KBM-7 (cell line): Measurements from ENCODE around the gene DPP4.
"Not testable (repeated sequence)": the region's sequence is repeated elsewhere in the genome, so short reads cannot be mapped to it uniquely, and the experiment has no call there.

ENCODE experiments used
- DNase-seq: peaks from one replicate; pipeline ENCODE4 v3.0.0-alpha.2; 2015
- in situ Hi-C: fragments of 300-500 bp; cut with MboI; formaldehyde crosslinking; loops from 2 replicates; pipeline ENCODE4 v1.14.3; 2020; ENCODE audit warnings: low sequenced_read_pairs, low pct_unique_long_range_greater_than_20kb, mixed read lengths

The DPP4 gene

GRCh38 chr2:161976917-161977316 is 97.1 kb downstream of the DPP4 start:
- in situ Hi-C loops = no loop called here
- DNase-seq = no peak

GRCh38 chr2:161976295-161976694 is 97.7 kb downstream of the DPP4 start:
- no peak for DNase-seq
- in situ Hi-C loops = no loop called here

GRCh38 chr2:161975813-161976160 is 98.2 kb downstream of the DPP4 start:
- in situ Hi-C loops = no loop called here
- no peak for DNase-seq

- in situ Hi-C loops = no loop called here
- peak; percentile 65 for DNase-seq
Observed at GRCh38 chr2:161975062-161975812, 98.8 kb downstream of the DPP4 start.

- no peak for DNase-seq
- in situ Hi-C loops = no loop called here
Observed at GRCh38 chr2:161974461-161974860, 99.6 kb downstream of the DPP4 start.

- DNase-seq = no peak
- in situ Hi-C loops = no loop called here
Observed at GRCh38 chr2:161972866-161973265, 101.1 kb downstream of the DPP4 start.

- in situ Hi-C loops = no loop called here
- no peak for DNase-seq
Observed at GRCh38 chr2:161972232-161972631, 101.8 kb downstream of the DPP4 start.

- in situ Hi-C loops = no loop called here
- DNase-seq = no peak
Observed at GRCh38 chr2:161971551-161971950, 102.5 kb downstream of the DPP4 start.

- in situ Hi-C loops = no loop called here
Observed at GRCh38 chr2:161969159-161969558, 104.9 kb downstream of the DPP4 start.

GRCh38 chr2:161965994-161966393 is 108.0 kb downstream of the DPP4 start:
- in situ Hi-C loops = no loop called here

More at GRCh38 chr2:161969159-161969558, 104.9 kb downstream of the DPP4 start:
- no peak for DNase-seq

GRCh38 chr2:161964160-161964559 is 109.9 kb downstream of the DPP4 start:
- in situ Hi-C loops = no loop called here
- DNase-seq = no peak

More at GRCh38 chr2:161965994-161966393, 108.0 kb downstream of the DPP4 start:
- peak; percentile 48 for DNase-seq

GRCh38 chr2:161962160-161962559 is 111.9 kb downstream of the DPP4 start:
- no peak for DNase-seq
- in situ Hi-C loops = no loop called here

- DNase-seq = peak; percentile 55
- in situ Hi-C loops = no loop called here
Observed at GRCh38 chr2:161961061-161961460, 113.0 kb downstream of the DPP4 start.

GRCh38 chr2:161956738-161957137 is 117.3 kb downstream of the DPP4 start:
- no peak for DNase-seq
- in situ Hi-C loops = no loop called here

- no peak for DNase-seq
- in situ Hi-C loops = no loop called here
Observed at GRCh38 chr2:161955211-161955610, 118.8 kb downstream of the DPP4 start.

GRCh38 chr2:161954103-161954502 is 119.9 kb downstream of the DPP4 start:
- no peak for DNase-seq
- in situ Hi-C loops = no loop called here

GRCh38 chr2:161953367-161953766 is 120.6 kb downstream of the DPP4 start:
- in situ Hi-C loops, DNase-seq: not testable (repeated sequence)

- in situ Hi-C loops = no loop called here
- DNase-seq = no peak
Observed at GRCh38 chr2:161952783-161953191, 121.2 kb downstream of the DPP4 start.

GRCh38 chr2:161947836-161948235 is 126.2 kb downstream of the DPP4 start:
- in situ Hi-C loops = no loop called here

GRCh38 chr2:161947406-161947805 is 126.6 kb downstream of the DPP4 start:
- in situ Hi-C loops = no loop called here
- DNase-seq = no peak

More at GRCh38 chr2:161947836-161948235, 126.2 kb downstream of the DPP4 start:
- DNase-seq = no peak

GRCh38 chr2:161946489-161947107 is 127.4 kb downstream of the DPP4 start:
- in situ Hi-C loops = no loop called here
- peak; percentile 52 for DNase-seq
